ENCODE measurements around the gene SRSF12. TPM values are rescaled to one million over a fixed set of nuclear protein-coding genes. Genes with fewer than 3 reads are reported as not detected.
"Not testable (repeated sequence)": the region's sequence is repeated elsewhere in the genome, so short reads cannot be mapped to it uniquely, and the experiment has no call there.

Gene SRSF12
- total RNA-seq, 1 donor from 2014 or later = 0.53 TPM

DNA sequence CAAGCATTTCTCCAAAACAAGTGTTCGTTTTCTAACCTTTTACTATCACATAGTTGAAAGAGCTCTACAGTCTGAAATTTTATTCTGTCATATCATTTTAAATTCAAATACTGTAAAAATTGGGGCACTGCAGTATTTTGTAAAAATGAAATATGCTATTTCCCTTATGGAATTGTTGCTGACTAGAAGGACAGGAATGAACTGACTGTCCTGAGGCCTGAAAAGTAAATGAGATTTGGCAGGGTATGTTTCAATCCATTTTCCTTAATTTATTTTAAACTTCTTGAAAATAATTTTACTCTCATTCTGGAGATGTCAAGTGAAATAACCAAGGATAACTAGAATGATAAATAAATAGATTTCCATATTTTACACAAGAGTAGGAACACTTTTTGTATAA, 49.2 kb downstream of the SRSF12 start:
- Histone ChIP-seq H3K9me3 (no peaks in the 10 kb centered on the region), H3K4me1 (no peaks in the 10 kb centered on the region), H3K27ac (no peak overlapping the region), H3K36me3 (no peaks in the 10 kb centered on the region), H3K27me3 (no peaks in the 10 kb centered on the region), H3K4me3 (no peak overlapping the region)
- DNase-seq (ENCODE audit: low spot score in 2 of 2) = no peak
- TF ChIP-seq, protein P1, sequence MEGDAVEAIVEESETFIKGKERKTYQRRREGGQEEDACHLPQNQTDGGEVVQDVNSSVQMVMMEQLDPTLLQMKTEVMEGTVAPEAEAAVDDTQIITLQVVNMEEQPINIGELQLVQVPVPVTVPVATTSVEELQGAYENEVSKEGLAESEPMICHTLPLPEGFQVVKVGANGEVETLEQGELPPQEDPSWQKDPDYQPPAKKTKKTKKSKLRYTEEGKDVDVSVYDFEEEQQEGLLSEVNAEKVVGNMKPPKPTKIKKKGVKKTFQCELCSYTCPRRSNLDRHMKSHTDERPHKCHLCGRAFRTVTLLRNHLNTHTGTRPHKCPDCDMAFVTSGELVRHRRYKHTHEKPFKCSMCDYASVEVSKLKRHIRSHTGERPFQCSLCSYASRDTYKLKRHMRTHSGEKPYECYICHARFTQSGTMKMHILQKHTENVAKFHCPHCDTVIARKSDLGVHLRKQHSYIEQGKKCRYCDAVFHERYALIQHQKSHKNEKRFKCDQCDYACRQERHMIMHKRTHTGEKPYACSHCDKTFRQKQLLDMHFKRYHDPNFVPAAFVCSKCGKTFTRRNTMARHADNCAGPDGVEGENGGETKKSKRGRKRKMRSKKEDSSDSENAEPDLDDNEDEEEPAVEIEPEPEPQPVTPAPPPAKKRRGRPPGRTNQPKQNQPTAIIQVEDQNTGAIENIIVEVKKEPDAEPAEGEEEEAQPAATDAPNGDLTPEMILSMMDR (IDR thresholded peaks at IDR 0.05) = no peak
- intact Hi-C loops (cut with DNase I) = no loop called here

DNA sequence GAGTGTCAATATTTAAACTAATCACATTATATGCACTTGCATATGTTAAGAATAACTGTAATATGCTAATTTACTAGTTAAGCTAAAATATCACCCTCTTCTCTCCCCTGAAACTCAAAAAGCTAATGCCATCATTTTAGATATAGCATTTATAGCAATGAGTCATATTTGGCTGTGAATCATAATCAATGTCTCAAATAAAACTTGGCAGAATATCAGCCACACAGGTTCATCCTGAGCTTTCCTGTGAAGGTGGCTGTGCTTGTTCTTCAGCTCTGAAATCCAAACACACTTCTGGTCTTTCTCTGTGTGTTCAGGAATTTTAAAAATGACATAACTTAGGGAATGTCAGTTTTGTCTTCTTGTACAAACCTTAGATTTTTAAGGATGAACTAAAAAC, 50.1 kb downstream of the SRSF12 start:
- Histone ChIP-seq H3K27me3 (no peaks in the 10 kb centered on the region), H3K36me3 (no peaks in the 10 kb centered on the region), H3K27ac (no peak overlapping the region), H3K4me1 (no peaks in the 10 kb centered on the region), H3K9me3 (no peaks in the 10 kb centered on the region), H3K4me3 (no peak overlapping the region)
- intact Hi-C loops (cut with DNase I) = no loop called here
- DNase-seq (ENCODE audit: low spot score in 2 of 2) = no peak
- TF ChIP-seq, protein P1 (IDR thresholded peaks at IDR 0.05) = no peak

DNA sequence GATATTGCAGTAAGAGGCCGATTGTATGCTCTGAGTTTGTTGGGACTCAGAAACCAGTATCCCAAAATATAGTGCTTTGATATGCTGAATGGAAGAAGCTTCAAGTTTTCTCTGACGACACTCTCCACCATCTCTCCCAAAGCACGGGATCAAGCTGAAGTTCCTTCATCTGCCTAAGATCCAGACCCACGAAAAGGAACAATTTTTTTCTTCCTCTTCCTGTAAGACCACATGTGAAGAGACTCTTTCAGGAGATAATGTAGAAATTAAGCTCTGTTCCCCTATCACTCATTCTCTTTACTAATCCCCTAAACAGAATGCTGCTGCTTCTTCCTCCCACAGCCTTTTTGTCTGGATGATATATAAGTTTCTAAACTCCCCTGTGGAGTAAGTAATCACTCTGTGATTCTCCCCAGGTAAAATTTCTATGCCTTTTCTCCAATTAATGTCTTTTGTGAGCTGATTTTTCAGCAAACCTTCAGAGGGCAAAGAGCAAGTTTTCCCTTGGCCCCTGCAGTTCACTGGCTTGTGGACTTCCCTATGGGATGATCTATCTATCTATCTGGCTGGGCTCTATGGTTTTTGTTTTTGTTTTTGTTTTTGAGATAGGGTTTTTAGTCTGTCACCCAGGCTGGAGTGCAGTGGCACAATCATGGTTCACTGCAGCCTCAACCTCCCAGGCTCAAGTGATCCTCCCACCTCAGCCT, 50.8 kb downstream of the SRSF12 start:
- intact Hi-C loops (cut with DNase I) = no loop called here
- no peaks in the 10 kb centered on the region for H3K9me3 ChIP-seq
- no peak overlapping the region for H3K4me3 ChIP-seq
- H3K36me3 ChIP-seq = no peaks in the 10 kb centered on the region
- TF ChIP-seq, protein P1 (IDR thresholded peaks at IDR 0.05) = no peak
- no peaks in the 10 kb centered on the region for H3K4me1 ChIP-seq
- H3K27me3 ChIP-seq = no peaks in the 10 kb centered on the region
- DNase-seq (ENCODE audit: low spot score in 2 of 2) = no peak
- H3K27ac ChIP-seq = no peak overlapping the region

DNA sequence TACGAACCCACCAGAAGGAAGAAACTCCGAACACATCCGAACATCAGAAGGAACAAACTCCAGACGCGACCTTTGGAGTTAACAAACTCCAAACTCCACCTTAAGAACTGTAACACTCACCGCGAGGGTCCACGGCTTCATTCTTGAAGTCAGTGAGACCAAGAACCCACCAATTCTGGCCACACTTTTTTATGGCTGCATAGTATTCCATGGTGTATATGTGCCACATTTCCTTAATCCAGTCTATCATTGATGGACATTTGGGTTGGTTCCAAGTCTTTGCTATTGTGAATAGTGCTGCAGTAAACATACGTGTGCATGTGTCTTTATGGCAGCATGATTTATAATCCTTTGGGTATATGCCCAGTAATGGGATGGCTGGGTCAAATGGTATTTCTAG, 51.8 kb downstream of the SRSF12 start:
- H3K9me3 ChIP-seq; H3K4me3 ChIP-seq; H3K27ac ChIP-seq; H3K27me3 ChIP-seq; H3K36me3 ChIP-seq; intact Hi-C loops (cut with DNase I); DNase-seq (ENCODE audit: low spot score in 2 of 2); H3K4me1 ChIP-seq: not testable (repeated sequence)

DNA sequence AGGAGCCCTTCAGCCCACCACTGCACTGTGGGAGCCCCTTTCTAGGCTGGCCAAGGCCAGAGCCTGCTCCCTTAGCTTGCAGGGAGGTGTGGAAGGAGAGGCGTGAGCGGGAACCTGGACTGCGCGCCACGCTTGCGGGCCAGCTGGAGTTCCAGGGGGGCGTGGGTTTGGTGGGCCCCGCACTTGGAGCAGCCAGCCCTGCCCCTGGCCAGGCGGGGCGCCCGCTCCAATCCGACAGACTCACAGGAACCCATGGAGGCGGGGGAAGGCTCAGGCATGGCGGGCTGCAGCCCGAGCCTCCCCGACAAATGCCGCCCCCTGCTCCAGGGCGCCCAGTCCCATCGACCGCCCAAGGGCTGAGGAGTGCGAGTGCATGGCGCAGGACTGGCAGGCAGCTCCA, 52.9 kb downstream of the SRSF12 start:
- intact Hi-C loops (cut with DNase I); DNase-seq (ENCODE audit: low spot score in 2 of 2); H3K4me3 ChIP-seq; H3K4me1 ChIP-seq; H3K9me3 ChIP-seq; H3K36me3 ChIP-seq; H3K27me3 ChIP-seq; H3K27ac ChIP-seq: not testable (repeated sequence)

DNA sequence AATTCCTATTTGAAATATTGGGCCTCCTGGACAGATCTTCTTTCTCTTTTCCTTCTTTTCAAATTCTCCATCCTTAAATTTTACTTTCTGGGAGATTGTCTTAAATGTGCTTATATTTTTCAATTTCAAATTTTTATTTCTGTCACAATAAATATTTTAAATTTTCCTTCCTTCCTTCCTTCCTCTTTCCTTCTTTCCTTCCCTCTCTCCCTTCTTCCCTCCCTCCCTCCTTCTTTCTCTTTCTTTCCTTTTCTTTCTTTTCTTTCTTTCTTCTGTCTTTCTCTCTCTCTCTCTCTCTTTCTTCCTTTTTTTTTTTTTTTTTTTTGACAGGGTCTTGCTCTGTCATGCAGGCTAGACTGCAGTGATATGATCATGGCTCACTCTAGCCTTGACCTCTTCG, 54.0 kb downstream of the SRSF12 start:
- no peak for DNase-seq (ENCODE audit: low spot score in 2 of 2)
- H3K4me3 ChIP-seq = no peak overlapping the region

More for the DNA sequence above, 54.0 kb downstream of the SRSF12 start:
- H3K36me3 ChIP-seq = no peaks in the 10 kb centered on the region
- no peaks in the 10 kb centered on the region for H3K4me1 ChIP-seq
- no peak overlapping the region for H3K27ac ChIP-seq
- no peaks in the 10 kb centered on the region for H3K9me3 ChIP-seq
- intact Hi-C loops (cut with DNase I) = no loop called here
- no peaks in the 10 kb centered on the region for H3K27me3 ChIP-seq
- TF ChIP-seq, protein P1 (IDR thresholded peaks at IDR 0.05) = no peak

All from ascending aorta (tissue), 2 donors.